Upper lobe of left lung (tissue), 4 donors: ENCODE data around the gene CRYGB.
"Not testable (repeated sequence)": the region's sequence is repeated elsewhere in the genome, so short reads cannot be mapped to it uniquely, and the experiment has no call there.

Experiments used
- POLR2A ChIP-seq, 4 donors: fragments of 450-650 bp; IDR thresholded peaks; one replicate each; pipeline ENCODE4 v1.5.1; 2016 to 2017; ENCODE audit warnings: antibody characterized with exemption in 4 of 4, mild to moderate bottlenecking in 2 of 4
- TF ChIP-seq, protein P1 (sequence below), 6 experiments: fragments of 450-650 bp in 4 of 6; fragments of 200-600 bp in 2 of 6; sonication (generic) in 2 of 6; IDR thresholded peaks; one replicate each; pipeline ENCODE4 v1.5.1; 2016 to 2019; ENCODE audit warnings: antibody characterized with exemption in 6 of 6

DNA sequence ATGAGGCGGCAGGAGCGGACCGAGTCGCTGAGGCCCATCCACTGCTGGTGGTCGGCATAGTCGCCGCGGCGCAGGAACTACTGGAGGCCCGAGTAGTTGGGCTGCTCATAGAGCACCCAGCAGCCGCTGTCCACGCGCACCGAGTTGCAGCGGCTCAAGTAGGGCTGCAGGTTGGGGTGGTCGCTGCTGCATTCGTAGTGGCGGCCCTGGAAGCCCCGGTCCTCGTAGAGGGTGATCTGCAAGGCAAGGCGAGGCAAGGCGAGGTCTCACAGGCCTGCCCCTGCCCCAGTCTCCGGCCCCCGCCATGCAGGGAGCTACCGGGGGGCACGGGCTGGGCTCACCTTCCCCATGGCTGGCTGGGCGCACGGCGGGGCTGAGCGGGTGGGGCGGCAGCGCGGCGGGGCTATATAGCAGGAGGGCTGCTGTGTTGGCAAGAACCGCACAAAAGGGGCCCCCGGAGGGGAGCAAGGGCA, 33.6 kb downstream of the CRYGB start:
- TF ChIP-seq, protein P1, sequence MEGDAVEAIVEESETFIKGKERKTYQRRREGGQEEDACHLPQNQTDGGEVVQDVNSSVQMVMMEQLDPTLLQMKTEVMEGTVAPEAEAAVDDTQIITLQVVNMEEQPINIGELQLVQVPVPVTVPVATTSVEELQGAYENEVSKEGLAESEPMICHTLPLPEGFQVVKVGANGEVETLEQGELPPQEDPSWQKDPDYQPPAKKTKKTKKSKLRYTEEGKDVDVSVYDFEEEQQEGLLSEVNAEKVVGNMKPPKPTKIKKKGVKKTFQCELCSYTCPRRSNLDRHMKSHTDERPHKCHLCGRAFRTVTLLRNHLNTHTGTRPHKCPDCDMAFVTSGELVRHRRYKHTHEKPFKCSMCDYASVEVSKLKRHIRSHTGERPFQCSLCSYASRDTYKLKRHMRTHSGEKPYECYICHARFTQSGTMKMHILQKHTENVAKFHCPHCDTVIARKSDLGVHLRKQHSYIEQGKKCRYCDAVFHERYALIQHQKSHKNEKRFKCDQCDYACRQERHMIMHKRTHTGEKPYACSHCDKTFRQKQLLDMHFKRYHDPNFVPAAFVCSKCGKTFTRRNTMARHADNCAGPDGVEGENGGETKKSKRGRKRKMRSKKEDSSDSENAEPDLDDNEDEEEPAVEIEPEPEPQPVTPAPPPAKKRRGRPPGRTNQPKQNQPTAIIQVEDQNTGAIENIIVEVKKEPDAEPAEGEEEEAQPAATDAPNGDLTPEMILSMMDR (IDR thresholded peaks at IDR 0.05), result not testable (repeated sequence)
- not testable (repeated sequence) for TF ChIP-seq POLR2A (IDR thresholded peaks at IDR 0.05)
